ENCODE measurements around the gene TMTC2. TPM values are rescaled to one million over a fixed set of nuclear protein-coding genes. Genes with fewer than 3 reads are reported as not detected.

Gene TMTC2
- total and polyA plus RNA-seq, 3 donors from 2014 or later = 8.1 to 22.4 (median 19.4) TPM

DNA sequence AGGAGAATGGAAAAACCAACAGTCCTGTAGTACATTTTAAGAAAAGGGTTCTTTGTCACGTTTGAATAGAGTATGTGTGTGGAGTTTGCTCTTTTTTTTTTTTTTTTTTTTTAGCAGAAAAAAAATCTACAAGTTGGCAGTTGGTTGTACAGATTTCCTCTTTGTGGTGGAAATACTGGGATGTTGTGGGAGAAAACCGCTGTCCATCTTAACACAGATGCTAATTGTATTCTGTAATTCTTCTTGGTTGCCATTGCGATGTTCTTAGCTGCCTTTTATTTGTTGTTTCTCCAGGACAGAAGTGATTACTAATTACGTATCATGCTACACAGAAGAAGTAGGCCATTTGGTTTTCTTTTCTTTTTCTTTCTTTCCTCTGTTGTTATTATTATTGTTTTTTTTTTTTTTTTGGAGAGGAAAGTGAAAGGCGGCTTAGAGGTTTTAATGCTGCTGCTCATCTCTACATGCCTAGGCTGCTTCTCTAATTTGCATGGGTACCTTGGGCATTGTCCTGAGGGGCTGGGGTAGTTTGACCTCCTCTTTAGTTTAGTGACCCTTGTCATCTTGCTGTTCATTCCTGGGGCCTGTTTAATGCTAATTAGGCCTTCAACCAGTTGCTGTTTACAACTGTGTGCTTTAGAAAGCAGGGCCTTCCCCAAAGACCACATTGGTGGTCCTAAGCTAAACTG, 94.7 kb downstream of the TMTC2 start:
- H3K9me3 ChIP-seq = no peaks in the 10 kb centered on the region
- no peak overlapping the region for H3K27ac ChIP-seq
- no peaks in the 10 kb centered on the region for H3K4me1 ChIP-seq
- no peaks in the 10 kb centered on the region for H3K36me3 ChIP-seq (ENCODE audit: low read depth, missing control alignments)
- TF ChIP-seq, protein P1, sequence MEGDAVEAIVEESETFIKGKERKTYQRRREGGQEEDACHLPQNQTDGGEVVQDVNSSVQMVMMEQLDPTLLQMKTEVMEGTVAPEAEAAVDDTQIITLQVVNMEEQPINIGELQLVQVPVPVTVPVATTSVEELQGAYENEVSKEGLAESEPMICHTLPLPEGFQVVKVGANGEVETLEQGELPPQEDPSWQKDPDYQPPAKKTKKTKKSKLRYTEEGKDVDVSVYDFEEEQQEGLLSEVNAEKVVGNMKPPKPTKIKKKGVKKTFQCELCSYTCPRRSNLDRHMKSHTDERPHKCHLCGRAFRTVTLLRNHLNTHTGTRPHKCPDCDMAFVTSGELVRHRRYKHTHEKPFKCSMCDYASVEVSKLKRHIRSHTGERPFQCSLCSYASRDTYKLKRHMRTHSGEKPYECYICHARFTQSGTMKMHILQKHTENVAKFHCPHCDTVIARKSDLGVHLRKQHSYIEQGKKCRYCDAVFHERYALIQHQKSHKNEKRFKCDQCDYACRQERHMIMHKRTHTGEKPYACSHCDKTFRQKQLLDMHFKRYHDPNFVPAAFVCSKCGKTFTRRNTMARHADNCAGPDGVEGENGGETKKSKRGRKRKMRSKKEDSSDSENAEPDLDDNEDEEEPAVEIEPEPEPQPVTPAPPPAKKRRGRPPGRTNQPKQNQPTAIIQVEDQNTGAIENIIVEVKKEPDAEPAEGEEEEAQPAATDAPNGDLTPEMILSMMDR (IDR thresholded peaks at IDR 0.05) = no peak
- TF ChIP-seq POLR2A (IDR thresholded peaks at IDR 0.05) = no peak
- H3K4me3 ChIP-seq = no peak overlapping the region
- H3K27me3 ChIP-seq = no peaks in the 10 kb centered on the region
- WGBS, 2 donors = 70 to 73% methylated on average over 5 of the region's 5 CpGs
- DNase-seq = no peak
- intact Hi-C loops (cut with DNase I; ENCODE audit: low total_unique reads) = no loop called here

DNA sequence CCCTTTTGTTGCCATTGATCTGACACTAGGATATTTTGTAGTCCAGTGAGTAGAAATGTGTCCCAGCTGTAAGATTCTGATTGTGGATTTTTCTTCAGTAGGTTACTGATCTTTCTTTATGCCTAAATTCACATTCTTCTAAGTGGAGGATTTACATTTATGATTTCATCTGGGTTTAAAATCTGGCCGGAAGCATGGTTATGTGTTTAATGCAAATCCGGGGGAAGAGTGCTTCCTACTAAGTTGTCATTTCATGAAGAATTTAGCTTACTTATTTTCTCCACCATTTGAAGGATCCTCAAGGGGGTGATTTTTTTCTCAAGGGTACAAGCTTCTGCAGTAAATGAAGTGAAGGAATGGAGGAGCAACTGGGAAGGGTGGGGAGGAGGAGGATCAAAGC, 96.7 kb downstream of the TMTC2 start:
- no peaks in the 10 kb centered on the region for H3K27me3 ChIP-seq
- H3K9me3 ChIP-seq = no peaks in the 10 kb centered on the region
- H3K27ac ChIP-seq = no peak overlapping the region
- 89 to 96% methylated on average over 2 of the region's 2 CpGs for WGBS, 2 donors
- no peak for TF ChIP-seq POLR2A (IDR thresholded peaks at IDR 0.05)
- TF ChIP-seq, protein P1 (IDR thresholded peaks at IDR 0.05) = no peak
- no peak for DNase-seq
- H3K36me3 ChIP-seq (ENCODE audit: low read depth, missing control alignments) = no peaks in the 10 kb centered on the region
- no peaks in the 10 kb centered on the region for H3K4me1 ChIP-seq
- intact Hi-C loops (cut with DNase I; ENCODE audit: low total_unique reads) = no loop called here
- no peak overlapping the region for H3K4me3 ChIP-seq

DNA sequence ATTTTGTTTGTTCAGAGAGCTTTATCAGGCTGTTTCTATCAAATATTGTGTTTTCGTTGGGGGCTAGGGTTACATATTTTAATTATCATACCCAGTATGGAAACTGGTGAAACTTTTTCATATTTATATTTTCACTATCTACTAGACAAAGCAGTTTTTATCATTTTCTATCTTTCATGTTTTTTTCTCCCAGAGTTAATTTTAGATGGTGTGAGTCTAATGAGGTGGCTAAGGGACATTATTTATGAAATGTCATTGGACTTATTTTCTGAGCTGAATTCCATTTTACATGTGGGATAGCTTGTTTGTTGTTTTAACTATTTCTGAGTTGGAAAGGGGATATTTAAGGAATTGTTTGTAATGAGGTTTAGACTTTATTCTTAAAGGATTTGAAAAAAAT, 100.3 kb downstream of the TMTC2 start:
- no peaks in the 10 kb centered on the region for H3K27me3 ChIP-seq
- no peaks in the 10 kb centered on the region for H3K9me3 ChIP-seq
- no peaks in the 10 kb centered on the region for H3K4me1 ChIP-seq
- H3K4me3 ChIP-seq = no peak overlapping the region
- H3K27ac ChIP-seq = no peak overlapping the region
- no peak for DNase-seq
- intact Hi-C loops (cut with DNase I; ENCODE audit: low total_unique reads) = no loop called here
- TF ChIP-seq, protein P1 (IDR thresholded peaks at IDR 0.05) = no peak
- no peak for TF ChIP-seq POLR2A (IDR thresholded peaks at IDR 0.05)
- H3K36me3 ChIP-seq (ENCODE audit: low read depth, missing control alignments) = no peaks in the 10 kb centered on the region
- 80 to 100% methylated on average over 1 of the region's 1 CpG for WGBS, 2 donors

DNA sequence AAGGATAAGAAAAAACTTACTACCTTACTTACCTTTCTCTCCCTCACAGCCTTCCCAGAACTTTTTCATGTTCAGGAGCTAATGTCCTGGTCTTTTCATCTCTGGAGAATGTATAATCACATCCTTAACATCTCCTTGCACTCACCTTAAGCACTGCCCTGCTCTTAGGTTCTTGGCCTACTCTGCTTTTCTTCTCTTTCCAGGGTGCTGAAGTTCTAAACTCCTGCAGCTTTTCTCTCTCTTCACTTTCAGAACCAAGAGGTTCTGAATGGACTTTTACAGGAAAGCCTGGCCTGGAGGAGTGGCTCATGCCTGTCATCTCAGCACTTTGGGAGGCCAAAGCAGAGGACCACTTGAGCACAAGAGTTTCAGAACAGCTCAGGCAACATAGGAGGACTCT, 101.9 kb downstream of the TMTC2 start:
- TF ChIP-seq POLR2A (IDR thresholded peaks at IDR 0.05) = no peak
- Histone ChIP-seq H3K9me3 (no peaks in the 10 kb centered on the region), H3K27me3 (no peaks in the 10 kb centered on the region), H3K36me3 (ENCODE audit: low read depth, missing control alignments) (no peaks in the 10 kb centered on the region), H3K4me1 (no peaks in the 10 kb centered on the region), H3K4me3 (no peak overlapping the region), H3K27ac (no peak overlapping the region)
- DNase-seq = no peak
- intact Hi-C loops (cut with DNase I; ENCODE audit: low total_unique reads) = no loop called here

DNA sequence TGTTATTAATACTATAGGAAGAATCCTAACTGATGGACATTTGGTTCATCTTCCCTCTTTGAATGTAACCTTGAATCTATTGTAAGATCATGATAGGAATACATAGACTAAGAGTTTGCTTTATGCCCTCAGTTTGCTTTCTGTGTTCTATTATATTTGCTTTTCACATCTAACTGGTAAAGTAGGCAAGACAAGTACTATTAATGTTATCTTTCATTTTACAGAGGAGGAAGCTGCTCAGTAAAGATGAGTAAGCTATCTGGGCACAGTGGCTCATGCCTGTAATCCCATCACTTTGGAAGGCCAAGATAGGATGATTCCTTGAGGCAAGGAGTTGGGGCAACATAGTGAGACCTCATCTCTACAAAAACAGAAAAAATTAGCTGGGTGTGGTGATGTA, 103.0 kb downstream of the TMTC2 start:
- Histone ChIP-seq H3K9me3 (no peaks in the 10 kb centered on the region), H3K4me1 (no peaks in the 10 kb centered on the region), H3K27ac (no peak overlapping the region), H3K36me3 (ENCODE audit: low read depth, missing control alignments) (no peaks in the 10 kb centered on the region), H3K27me3 (no peaks in the 10 kb centered on the region), H3K4me3 (no peak overlapping the region)
- no peak for DNase-seq
- TF ChIP-seq, protein P1 (IDR thresholded peaks at IDR 0.05) = no peak
- TF ChIP-seq POLR2A (IDR thresholded peaks at IDR 0.05) = no peak
- intact Hi-C loops (cut with DNase I; ENCODE audit: low total_unique reads) = no loop called here

Measured in testis (tissue), 3 donors.